ENCODE results near the gene DLX5.

Gene DLX5

DNA sequence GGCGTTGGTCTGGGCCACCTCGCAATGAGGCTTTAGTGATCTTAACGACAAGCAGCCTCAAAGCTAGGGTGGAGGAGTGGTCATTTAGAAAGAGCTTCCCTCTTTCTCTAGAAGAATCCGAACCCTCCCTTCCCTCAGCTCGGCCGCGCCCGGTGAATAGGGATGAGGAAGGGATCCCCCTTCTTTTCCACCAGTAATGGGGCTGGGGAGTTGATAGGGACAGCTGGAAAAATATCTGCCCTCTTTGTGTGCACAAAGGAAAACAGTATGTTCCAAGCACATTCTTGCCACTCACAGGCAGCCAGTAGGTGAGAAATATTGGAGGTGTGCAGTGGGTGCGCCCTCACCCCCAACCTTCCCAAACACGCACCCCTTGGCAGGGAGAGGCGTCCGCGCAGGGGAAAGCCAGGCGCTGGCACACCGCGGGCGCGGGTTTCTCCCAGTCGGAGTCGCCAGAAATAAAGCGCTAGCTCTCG is 6.5 kb downstream of the DLX5 start:
- DNase-seq, result no peak

DNA sequence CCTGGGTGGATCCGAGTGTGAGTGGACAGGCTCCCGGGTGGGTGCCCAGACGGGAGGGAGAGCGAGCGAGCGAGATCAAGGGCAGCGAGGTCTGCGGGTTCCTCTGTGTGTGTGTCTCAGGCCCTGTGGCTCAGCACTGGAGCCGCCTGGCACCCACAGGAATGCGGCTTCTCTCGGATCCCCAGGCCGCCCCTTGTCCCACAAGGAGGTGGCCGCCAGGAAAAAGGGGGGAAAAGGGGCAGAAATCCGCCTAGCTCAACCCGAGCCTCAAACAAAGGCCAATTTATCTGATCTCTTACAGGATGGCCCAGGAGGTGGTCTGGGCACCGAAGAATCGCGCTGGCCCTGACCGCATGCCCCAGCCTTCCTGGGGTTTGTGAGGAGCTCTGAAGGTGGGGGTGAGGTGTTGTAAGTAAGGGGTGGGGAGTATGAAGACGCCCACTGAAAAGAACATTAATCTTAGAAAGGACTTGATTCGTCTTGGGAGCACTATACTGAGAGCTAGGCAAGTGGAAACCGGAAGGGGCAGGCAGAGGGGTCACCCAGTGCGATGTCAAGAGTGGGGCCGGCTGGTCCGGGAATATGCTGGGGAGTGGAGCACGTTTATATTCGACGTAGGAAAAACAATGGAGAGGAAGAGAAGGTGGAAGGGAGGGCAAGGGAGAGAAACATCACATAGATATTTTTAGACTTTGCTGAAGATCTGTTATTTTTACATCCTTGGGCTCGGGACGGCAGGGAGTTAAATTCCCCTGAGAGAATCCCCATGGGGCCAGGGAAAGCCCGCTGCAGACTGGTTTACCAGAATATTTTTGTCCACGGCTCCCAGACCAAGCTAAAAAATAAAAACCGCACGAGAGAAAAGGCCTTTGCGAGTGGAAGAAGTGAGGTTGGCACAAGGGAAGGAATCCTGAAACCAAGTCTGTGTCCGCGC is 7.2 kb downstream of the DLX5 start:
- DNase-seq, result no peak

- peak in 1 of 2 experiments; percentile 54 for DNase-seq
Observed at GRCh38 chr7:97016381-97017191, 8.0 kb downstream of the DLX5 start.

DNA sequence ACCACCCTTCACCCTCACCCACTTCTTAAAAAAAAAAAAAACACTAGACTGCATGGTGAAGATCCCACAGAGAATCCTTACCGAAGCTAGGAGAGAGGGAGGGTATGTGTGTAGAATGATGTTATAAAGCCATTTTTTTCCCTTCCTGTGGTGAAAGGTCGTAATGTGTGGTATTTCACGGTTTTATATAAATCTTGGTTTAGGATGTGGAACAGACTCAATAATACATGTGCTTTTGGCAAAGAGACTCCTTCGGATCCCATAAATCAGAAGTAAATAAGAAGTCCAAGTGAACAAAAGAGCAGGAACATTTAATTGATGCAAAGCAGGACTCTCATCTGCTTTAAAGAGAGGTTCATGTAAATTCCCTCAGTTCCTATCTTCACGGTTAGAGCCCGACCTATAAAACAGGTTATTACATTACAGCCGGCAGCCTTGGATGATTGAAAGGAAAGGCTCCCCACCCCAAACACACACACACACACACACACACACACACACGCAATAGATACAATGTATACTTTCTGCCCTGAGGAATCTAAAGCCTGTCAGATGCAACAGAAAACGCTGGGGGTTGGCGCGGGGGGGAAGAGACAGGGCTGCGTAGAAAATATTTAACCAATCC is 8.8 kb downstream of the DLX5 start:
- no peak for DNase-seq

- DNase-seq, result no peak
Observed at GRCh38 chr7:97015279-97015678, 9.4 kb downstream of the DLX5 start.

- no peak for DNase-seq
Observed at GRCh38 chr7:97014145-97014750, 10.4 kb downstream of the DLX5 start.

DNA sequence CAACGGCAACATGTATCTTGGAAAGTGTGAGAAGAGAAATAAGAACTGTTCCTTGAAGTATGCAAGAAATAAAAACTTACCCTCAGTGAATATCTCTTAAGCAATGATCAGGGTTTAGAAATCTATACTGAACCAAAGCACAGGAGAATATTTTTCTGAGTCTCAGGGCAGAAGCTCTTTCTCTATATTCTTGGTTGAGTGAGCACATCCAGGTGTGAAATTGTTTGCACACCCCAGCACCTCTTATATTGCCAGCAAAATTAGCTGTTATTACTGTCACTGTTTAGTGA is 10.8 kb downstream of the DLX5 start:
- no peak for DNase-seq

DNA sequence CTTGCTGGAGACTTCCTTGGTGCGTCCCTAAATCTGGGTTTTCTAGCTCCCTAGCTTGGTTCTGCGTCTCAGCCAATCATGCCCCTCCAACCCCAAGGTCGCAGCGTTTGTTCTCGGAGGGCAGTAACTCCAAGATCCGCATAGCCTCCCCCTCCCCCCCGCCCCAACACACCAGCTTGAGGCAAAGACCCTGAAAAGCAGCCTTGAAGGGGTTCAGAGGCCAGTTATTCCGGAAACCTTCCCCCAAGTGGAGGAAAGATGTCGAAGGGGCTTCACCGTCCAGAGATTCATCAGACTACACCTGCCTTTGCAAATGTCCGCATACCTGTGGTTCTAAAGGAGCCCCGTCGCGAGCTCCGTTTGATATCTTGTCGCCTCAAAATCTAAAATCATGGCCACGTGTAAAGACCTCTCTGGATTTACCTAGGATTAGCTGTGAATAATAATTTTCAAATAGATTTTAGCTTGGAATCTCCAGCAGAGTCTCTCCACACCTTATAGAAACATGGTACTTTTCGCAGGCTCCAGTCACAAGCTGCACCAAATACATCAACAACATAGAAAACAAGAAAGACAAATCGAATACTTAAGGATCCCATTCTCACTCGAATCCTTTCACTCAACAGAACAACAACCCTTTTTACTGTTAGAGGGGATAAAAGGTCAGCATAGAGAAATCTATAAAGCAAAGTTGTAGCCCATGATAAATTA is 11.3 kb downstream of the DLX5 start:
- no peak for DNase-seq

DNA sequence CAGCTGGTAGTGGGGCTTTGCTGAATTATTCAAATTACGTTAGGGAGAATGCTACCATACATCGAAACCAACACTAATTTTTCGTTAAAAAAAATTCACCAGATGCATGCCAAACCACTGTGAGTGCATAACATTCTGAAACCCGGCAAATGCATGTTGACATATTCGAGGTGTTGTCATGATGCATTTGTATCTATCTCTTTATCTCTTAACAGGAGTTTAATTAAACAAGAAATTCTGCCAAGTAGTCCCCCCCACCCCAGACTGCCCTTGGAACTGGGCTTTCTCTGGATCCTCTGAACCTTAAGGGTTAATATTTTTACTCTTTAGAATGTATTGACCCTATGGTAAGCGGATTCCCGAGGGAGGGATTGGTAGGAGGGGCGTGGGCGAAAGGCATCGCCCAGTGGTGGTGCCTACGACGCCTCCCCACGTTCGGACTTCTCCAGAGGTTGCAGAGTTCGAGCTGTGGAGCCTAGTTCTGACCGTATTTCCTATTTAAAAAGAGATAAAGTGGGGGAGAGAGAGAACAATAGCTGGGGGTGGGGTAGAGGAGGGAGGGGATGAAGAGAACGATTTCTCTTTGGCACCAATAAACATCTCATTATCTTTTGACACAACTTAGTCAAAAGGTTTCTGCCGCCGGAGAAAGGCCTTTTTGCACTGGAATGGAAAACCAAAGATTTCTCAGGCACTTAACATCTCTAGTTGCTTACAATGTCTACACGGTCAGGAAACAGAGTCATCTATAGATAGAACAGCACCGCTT is 12.1 kb downstream of the DLX5 start:
- DNase-seq, result no peak

GRCh38 chr7:97011536-97012364 is 12.9 kb downstream of the DLX5 start:
- no peak for DNase-seq

- DNase-seq, result no peak
Observed at GRCh38 chr7:97011104-97011503, 13.5 kb downstream of the DLX5 start.

DNA sequence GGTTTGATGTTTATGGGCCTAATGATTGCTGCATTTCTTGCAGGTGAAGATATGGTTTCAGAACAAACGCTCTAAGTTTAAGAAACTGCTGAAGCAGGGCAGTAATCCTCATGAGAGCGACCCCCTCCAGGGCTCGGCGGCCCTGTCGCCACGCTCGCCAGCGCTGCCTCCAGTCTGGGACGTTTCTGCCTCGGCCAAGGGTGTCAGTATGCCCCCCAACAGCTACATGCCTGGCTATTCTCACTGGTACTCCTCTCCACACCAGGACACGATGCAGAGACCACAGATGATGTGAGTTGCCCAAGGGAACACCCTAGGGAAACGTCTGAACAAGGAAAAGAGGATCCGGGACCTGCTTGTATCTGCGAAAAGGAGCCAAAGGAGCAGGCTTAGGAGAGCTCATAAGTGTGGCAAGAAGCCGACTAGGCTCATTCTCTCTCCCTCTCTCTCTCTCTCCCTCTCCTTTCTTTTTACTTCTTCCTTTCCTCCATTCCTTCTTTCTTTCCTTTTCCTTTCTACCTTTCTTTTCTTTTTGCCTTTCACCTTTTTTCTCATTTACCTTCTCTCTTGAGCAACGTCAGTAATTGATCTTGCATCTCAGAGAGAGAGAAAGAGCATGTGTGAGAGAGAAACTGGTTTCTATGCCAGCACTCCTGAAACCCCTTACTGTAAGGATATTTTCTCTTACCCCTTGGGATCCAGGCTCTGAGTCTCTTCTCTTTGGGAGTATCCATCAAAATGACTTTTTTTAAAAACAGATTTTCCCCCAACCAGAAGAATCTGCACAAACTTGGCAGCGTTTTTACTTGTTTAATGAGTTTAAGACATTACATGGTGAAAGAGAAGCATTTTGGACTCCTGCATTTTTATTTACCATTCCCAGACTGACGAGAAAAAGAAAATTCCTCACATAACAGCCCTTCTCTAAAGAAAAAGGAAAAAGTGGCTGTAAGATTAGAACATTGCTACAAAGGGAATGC is 14.6 kb downstream of the DLX5 start:
- DNase-seq, result no peak

GRCh38 chr7:97008275-97008917 is 16.2 kb downstream of the DLX5 start:
- no peak for DNase-seq

GRCh38 chr7:97007583-97007861 is 17.1 kb downstream of the DLX5 start:
- no peak for DNase-seq

GRCh38 chr7:97006816-97007582 is 17.6 kb downstream of the DLX5 start:
- DNase-seq, result no peak

- peak; percentile 74 to 77 for DNase-seq
Observed at GRCh38 chr7:97006055-97006815, 18.4 kb downstream of the DLX5 start.

Data from NCI-H187 (cell line).